Spinal cord (tissue), 10 donors: ENCODE results near the gene REM2. TPM values are rescaled to one million over a fixed set of nuclear protein-coding genes. Genes with fewer than 3 reads are reported as not detected.

Experiments
- DNase-seq, 6 donors: peaks; one replicate each; pipeline versions ENCODE4 v3.0.0 to v3.0.0-alpha.2; 2013 to 2015; ENCODE audit warnings: low spot score in 6 of 6, low read depth in 4 of 6
- H3K27ac ChIP-seq: one replicate; pipeline ENCODE4 v1.5.1; 2013; ENCODE audit warnings: low read depth, low read length, control low read depth
- H3K27me3 ChIP-seq: one replicate; pipeline ENCODE4 v1.6.1; 2013; ENCODE audit warnings: low read length; ENCODE audit not compliant: control insufficient read depth, insufficient read depth
- H3K36me3 ChIP-seq: one replicate; pipeline ENCODE4 v1.6.1; 2013; ENCODE audit warnings: low read length; ENCODE audit not compliant: control insufficient read depth, insufficient read depth
- H3K4me1 ChIP-seq: one replicate; pipeline ENCODE4 v1.6.1; 2013; ENCODE audit warnings: low read length; ENCODE audit not compliant: control insufficient read depth, insufficient read depth
- H3K4me3 ChIP-seq: one replicate; pipeline ENCODE4 v1.5.1; 2013; ENCODE audit warnings: low read depth, low read length, control low read depth
- H3K9me3 ChIP-seq: one replicate; pipeline ENCODE4 v1.6.1; 2013; ENCODE audit warnings: low read length; ENCODE audit not compliant: control insufficient read depth, insufficient read depth
- WGBS: methylation state at CpG from one replicate; pipeline ENCODE4 v1.1.5; 2013; ENCODE audit warnings: missing lambda C conversion rate; ENCODE audit not compliant: insufficient coverage; 5-methylcytosine and 5-hydroxymethylcytosine counted together
- polyA plus RNA-seq, 2 donors: library from polyadenylated mRNA; unstranded; fragments of 120-200 nt; gene quantifications; one replicate each; pipeline ENCODE4 v1.2.1, GENCODE V29; 2013; ENCODE audit not compliant: insufficient read length in 2 of 2
- total RNA-seq, 2 donors: library from RNA; depleted of rRNA in 1 of 2; stranded (reverse); fragments of 120-200 nt in 1 of 2; fragments of >200 nt in 1 of 2; gene quantifications; one replicate each; pipeline versions ENCODE4 v1.2.3 to v1.2.4, GENCODE V29; 2013 to 2014
- donor health status: healthy.

REM2 gene
- total and polyA plus RNA-seq, 4 donors: 1.3 to 8.9 (median 5.2) TPM

- no peaks in the 10 kb centered on the region for H3K27me3 ChIP-seq
- 83% methylated on average over 9 of the region's 11 CpGs for WGBS
- H3K36me3 ChIP-seq: peaks cover 3% of the 10 kb centered on the region
- H3K4me1 ChIP-seq: peaks cover 53% of the 10 kb centered on the region
- no peak overlapping the region for H3K27ac ChIP-seq
- H3K9me3 ChIP-seq: no peaks in the 10 kb centered on the region
- H3K4me3 ChIP-seq: no peak overlapping the region
- no peak for DNase-seq
Measured at GRCh38 chr14:22884738-22885523, 1.9 kb downstream of the REM2 start.

- 80% methylated on average over 6 of the region's 21 CpGs for WGBS
- Histone ChIP-seq H3K9me3 (no peaks in the 10 kb centered on the region), H3K27ac (no peak overlapping the region), H3K4me1 (peaks cover 53% of the 10 kb centered on the region), H3K27me3 (no peaks in the 10 kb centered on the region), H3K36me3 (peaks cover 3% of the 10 kb centered on the region), H3K4me3 (peak overlapping the region; percentile 48)
- DNase-seq: no peak
Measured at GRCh38 chr14:22885975-22886374, 3.0 kb downstream of the REM2 start.

- Histone ChIP-seq H3K27me3 (no peaks in the 10 kb centered on the region), H3K4me3 (peak overlapping the region; percentile 48), H3K36me3 (peaks cover 3% of the 10 kb centered on the region), H3K4me1 (peaks cover 53% of the 10 kb centered on the region), H3K9me3 (no peaks in the 10 kb centered on the region), H3K27ac (peak overlapping the region; percentile 70)
- 3% methylated on average over 77 of the region's 77 CpGs for WGBS
- peak in 3 of 6 donors; percentile 42 to 81 (median 74) for DNase-seq
Measured at GRCh38 chr14:22886500-22887259, 3.7 kb downstream of the REM2 start.

- peak overlapping the region; percentile 70 for H3K27ac ChIP-seq
- H3K4me1 ChIP-seq: peaks cover 47% of the 10 kb centered on the region
- H3K36me3 ChIP-seq: peaks cover 5% of the 10 kb centered on the region
- no peaks in the 10 kb centered on the region for H3K9me3 ChIP-seq
- 0% methylated on average over 5 of the region's 11 CpGs for whole genome bisulfite sequencing
- H3K27me3 ChIP-seq: no peaks in the 10 kb centered on the region
- DNase-seq: peak in 3 of 6 donors; percentile 82 to 97 (median 91)
- peak overlapping the region; percentile 48 for H3K4me3 ChIP-seq
Measured at GRCh38 chr14:22887260-22887989, 4.4 kb downstream of the REM2 start.

GRCh38 chr14:22887990-22888378, 5.0 kb downstream of the REM2 start:
- H3K27me3 ChIP-seq: no peaks in the 10 kb centered on the region
- no peak overlapping the region for H3K4me3 ChIP-seq
- H3K9me3 ChIP-seq: no peaks in the 10 kb centered on the region
- H3K4me1 ChIP-seq: peaks cover 43% of the 10 kb centered on the region
- 70% methylated on average over 5 of the region's 5 CpGs for WGBS
- peak in 1 of 6 donors; percentile 30 for DNase-seq
- H3K27ac ChIP-seq: no peak overlapping the region
- H3K36me3 ChIP-seq: peaks cover 9% of the 10 kb centered on the region

- no peaks in the 10 kb centered on the region for H3K27me3 ChIP-seq
- no peak overlapping the region for H3K4me3 ChIP-seq
- H3K36me3 ChIP-seq: peaks cover 9% of the 10 kb centered on the region
- no peak overlapping the region for H3K27ac ChIP-seq
- H3K4me1 ChIP-seq: peaks cover 36% of the 10 kb centered on the region
- 100% methylated on average over 1 of the region's 4 CpGs for WGBS
- DNase-seq: no peak
- no peaks in the 10 kb centered on the region for H3K9me3 ChIP-seq
Measured at GRCh38 chr14:22888662-22889061, 5.6 kb downstream of the REM2 start.

GRCh38 chr14:22890416-22890815, 7.4 kb downstream of the REM2 start:
- H3K27ac ChIP-seq: no peak overlapping the region
- no peak overlapping the region for H3K4me3 ChIP-seq
- H3K36me3 ChIP-seq: peaks cover 11% of the 10 kb centered on the region
- peaks cover 23% of the 10 kb centered on the region for H3K4me1 ChIP-seq
- H3K27me3 ChIP-seq: no peaks in the 10 kb centered on the region
- no CpG with 5 or more reads among the region's 1 CpG for WGBS
- H3K9me3 ChIP-seq: no peaks in the 10 kb centered on the region
- no peak for DNase-seq

DNA sequence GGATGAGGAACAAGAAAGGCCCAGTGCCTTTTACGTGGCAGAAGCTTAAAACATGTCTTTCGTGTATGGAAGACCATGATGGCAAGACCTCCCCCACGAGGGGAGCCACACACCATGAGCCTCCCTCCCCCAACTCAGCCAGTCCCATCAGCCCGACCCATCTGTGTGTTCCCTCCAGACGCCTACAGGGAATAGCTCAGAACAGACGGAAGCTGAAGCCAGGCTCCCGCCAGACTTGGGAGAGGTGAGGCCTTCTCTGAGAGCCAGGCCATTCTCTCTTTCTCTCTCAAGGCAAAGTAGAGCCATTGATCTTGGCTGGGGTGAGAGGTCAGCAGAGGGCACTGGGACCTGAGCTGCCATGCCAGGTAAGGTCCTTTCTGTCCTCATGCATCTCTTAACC, 9.5 kb downstream of the REM2 start:
- Histone ChIP-seq H3K27ac (no peak overlapping the region), H3K4me1 (peaks cover 9% of the 10 kb centered on the region), H3K4me3 (no peak overlapping the region), H3K27me3 (no peaks in the 10 kb centered on the region), H3K36me3 (peaks cover 11% of the 10 kb centered on the region), H3K9me3 (no peaks in the 10 kb centered on the region)
- no peak for DNase-seq
- 56% methylated on average over 1 of the region's 7 CpGs for WGBS

GRCh38 chr14:22893706-22894105, 10.7 kb downstream of the REM2 start:
- H3K4me3 ChIP-seq: no peak overlapping the region
- H3K27ac ChIP-seq: no peak overlapping the region
- H3K36me3 ChIP-seq: peaks cover 8% of the 10 kb centered on the region
- WGBS: 79% methylated on average over 3 of the region's 4 CpGs
- H3K9me3 ChIP-seq: no peaks in the 10 kb centered on the region
- peaks cover 2% of the 10 kb centered on the region for H3K4me1 ChIP-seq
- H3K27me3 ChIP-seq: no peaks in the 10 kb centered on the region
- no peak for DNase-seq
